Central memory CD8-positive, alpha-beta T cell (primary cell): ENCODE measurements around the gene FSTL4.

Experiments used
- ATAC-seq: fragments of 150-1000 bp; cut with Tn5 transposase; replicated peaks from 2 replicates; pipeline ENCODE4 v1.10.0; 2022; ENCODE audit warnings: mild to moderate bottlenecking, moderate FRiP score, moderate number of reproducible peaks; ENCODE audit not compliant: poor library complexity, severe bottlenecking; ENCODE audit errors: extremely low read depth
- DNase-seq, 2 donors: peaks; one replicate each; pipeline ENCODE4 v3.0.0; 2021; ENCODE audit warnings: low spot score in 2 of 2
- H3K27ac Mint-ChIP-seq: one replicate; pipeline ENCODE4 v1.8.0; 2022; ENCODE audit warnings: low read depth, mild to moderate bottlenecking, moderate library complexity, mixed read lengths
- H3K27me3 Mint-ChIP-seq: one replicate; pipeline ENCODE4 v1.8.0; 2022; ENCODE audit warnings: mixed read lengths
- H3K36me3 Mint-ChIP-seq: one replicate; pipeline ENCODE4 v1.8.0; 2022; ENCODE audit warnings: mild to moderate bottlenecking, moderate library complexity, mixed read lengths; ENCODE audit not compliant: insufficient read depth
- H3K4me1 Mint-ChIP-seq: one replicate; pipeline ENCODE4 v1.8.0; 2022; ENCODE audit warnings: mixed read lengths
- H3K4me3 Mint-ChIP-seq: one replicate; pipeline ENCODE4 v1.8.0; 2022; ENCODE audit warnings: mild to moderate bottlenecking, moderate library complexity, mixed read lengths
- H3K9me3 Mint-ChIP-seq: one replicate; pipeline ENCODE4 v1.8.0; 2022; ENCODE audit warnings: mixed read lengths

The FSTL4 gene

GRCh38 chr5:133298447-133298846 is 313.9 kb downstream of the FSTL4 start:
- no peaks in the 10 kb centered on the region for H3K36me3 Mint-ChIP-seq
- DNase-seq = no peak
- no peak overlapping the region for H3K4me3 Mint-ChIP-seq
- ATAC-seq = no peak
- no peaks in the 10 kb centered on the region for H3K9me3 Mint-ChIP-seq
- H3K27me3 Mint-ChIP-seq = no peaks in the 10 kb centered on the region
- H3K4me1 Mint-ChIP-seq = no peaks in the 10 kb centered on the region
- no peak overlapping the region for H3K27ac Mint-ChIP-seq

GRCh38 chr5:133297293-133297692 is 315.0 kb downstream of the FSTL4 start:
- Mint-ChIP-seq H3K36me3 (no peaks in the 10 kb centered on the region), H3K27me3 (no peaks in the 10 kb centered on the region)
- DNase-seq = no peak

DNA sequence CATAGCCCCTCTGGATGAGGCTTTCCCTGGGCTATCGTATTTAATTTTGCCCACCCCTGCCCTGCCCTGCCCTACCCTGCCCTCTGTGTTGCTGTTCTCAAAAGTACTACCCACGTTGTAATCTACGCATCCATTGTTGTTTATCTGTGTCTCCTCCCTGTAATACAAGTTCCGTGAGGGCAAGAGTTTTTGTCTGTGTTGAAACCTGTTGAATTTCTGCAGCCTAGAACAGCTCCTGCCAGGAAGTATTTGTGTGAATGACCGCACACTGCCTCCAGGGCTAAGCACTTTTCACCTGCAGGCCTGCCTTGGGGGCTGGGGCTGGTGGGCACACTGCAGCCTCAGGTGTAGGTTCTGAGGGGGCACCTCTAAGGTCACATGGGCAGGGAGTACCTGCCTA is 315.7 kb downstream of the FSTL4 start:
- ATAC-seq = no peak
- H3K27me3 Mint-ChIP-seq = no peaks in the 10 kb centered on the region
- no peaks in the 10 kb centered on the region for H3K4me1 Mint-ChIP-seq
- no peak overlapping the region for H3K27ac Mint-ChIP-seq
- no peak overlapping the region for H3K4me3 Mint-ChIP-seq
- DNase-seq = no peak
- H3K36me3 Mint-ChIP-seq = no peaks in the 10 kb centered on the region
- no peaks in the 10 kb centered on the region for H3K9me3 Mint-ChIP-seq

More at GRCh38 chr5:133297293-133297692, 315.0 kb downstream of the FSTL4 start:
- Mint-ChIP-seq H3K9me3 (no peaks in the 10 kb centered on the region), H3K27ac (no peak overlapping the region), H3K4me3 (no peak overlapping the region), H3K4me1 (no peaks in the 10 kb centered on the region)
- ATAC-seq = no peak

DNA sequence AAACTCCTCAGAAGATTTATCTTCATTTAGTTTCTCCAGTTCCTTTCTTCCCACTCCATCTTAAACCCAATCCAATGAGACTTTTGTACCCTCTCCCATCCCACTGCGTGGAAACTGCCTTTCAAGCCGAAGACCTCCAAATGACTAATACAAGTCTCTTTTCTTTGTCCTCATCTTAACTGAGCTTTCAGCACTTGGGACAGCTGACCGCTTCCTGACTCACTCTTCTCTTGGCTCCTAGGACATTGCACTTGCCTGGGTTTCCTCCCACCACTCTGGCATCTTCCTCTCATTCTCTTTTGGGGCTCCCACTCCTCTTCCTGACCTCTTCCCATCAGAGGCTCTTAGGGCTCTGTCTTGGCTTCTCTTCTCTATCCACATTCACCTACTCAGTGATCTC is 316.8 kb downstream of the FSTL4 start:
- Mint-ChIP-seq H3K27me3 (no peaks in the 10 kb centered on the region), H3K27ac (no peak overlapping the region), H3K9me3 (no peaks in the 10 kb centered on the region), H3K36me3 (no peaks in the 10 kb centered on the region), H3K4me3 (no peak overlapping the region), H3K4me1 (no peaks in the 10 kb centered on the region)
- DNase-seq = no peak
- ATAC-seq = no peak

DNA sequence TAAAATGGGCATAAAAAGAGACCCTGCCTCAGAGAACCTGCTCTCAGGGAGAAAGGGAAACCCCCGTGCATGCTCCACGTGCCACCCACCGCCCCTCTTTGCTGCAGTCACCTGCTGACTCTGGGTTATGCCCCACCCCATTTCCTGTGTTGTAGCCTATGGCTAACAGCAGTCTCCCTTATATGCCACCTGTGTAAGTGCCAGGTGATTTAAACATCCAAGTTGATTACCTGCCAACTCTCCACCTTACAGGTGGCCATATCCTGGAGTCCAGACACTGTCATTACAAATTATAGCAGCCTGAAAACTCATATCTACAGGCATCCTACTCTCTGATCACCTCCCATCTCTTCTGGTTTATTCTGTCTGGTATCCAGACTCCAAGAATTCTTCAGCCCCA is 318.0 kb downstream of the FSTL4 start:
- H3K4me3 Mint-ChIP-seq = no peak overlapping the region
- DNase-seq (no peak), ATAC-seq (no peak)
- no peaks in the 10 kb centered on the region for H3K4me1 Mint-ChIP-seq
- H3K27me3 Mint-ChIP-seq = no peaks in the 10 kb centered on the region
- no peak overlapping the region for H3K27ac Mint-ChIP-seq
- no peaks in the 10 kb centered on the region for H3K9me3 Mint-ChIP-seq
- no peaks in the 10 kb centered on the region for H3K36me3 Mint-ChIP-seq

DNA sequence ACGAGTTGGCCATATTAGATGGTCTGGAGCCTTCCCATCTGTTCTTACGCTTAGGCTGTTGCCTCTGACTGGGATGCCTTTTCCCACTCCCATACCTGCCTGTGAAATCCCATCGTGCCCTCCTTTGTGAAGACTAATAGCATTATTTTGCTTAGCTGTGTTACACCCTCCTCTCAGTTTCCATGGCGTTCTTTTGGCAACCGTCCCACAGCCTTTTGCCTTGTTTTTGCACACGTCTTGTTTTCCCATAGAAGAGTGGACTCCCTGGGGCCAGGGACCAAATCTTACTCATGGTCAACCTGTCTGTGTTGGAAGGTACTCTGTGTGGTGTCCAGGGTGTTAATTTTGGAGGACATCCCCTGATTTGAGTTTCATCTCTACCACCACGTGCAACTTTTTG is 318.4 kb downstream of the FSTL4 start:
- no peaks in the 10 kb centered on the region for H3K9me3 Mint-ChIP-seq
- no peak for ATAC-seq
- no peak for DNase-seq
- H3K27ac Mint-ChIP-seq = no peak overlapping the region
- H3K4me1 Mint-ChIP-seq = no peaks in the 10 kb centered on the region
- no peak overlapping the region for H3K4me3 Mint-ChIP-seq
- H3K27me3 Mint-ChIP-seq = no peaks in the 10 kb centered on the region
- no peaks in the 10 kb centered on the region for H3K36me3 Mint-ChIP-seq

GRCh38 chr5:133292300-133292699 is 320.0 kb downstream of the FSTL4 start:
- H3K4me3 Mint-ChIP-seq = no peak overlapping the region
- H3K36me3 Mint-ChIP-seq = no peaks in the 10 kb centered on the region
- DNase-seq (no peak), ATAC-seq (no peak)
- no peak overlapping the region for H3K27ac Mint-ChIP-seq
- H3K9me3 Mint-ChIP-seq = no peaks in the 10 kb centered on the region
- no peaks in the 10 kb centered on the region for H3K4me1 Mint-ChIP-seq
- no peaks in the 10 kb centered on the region for H3K27me3 Mint-ChIP-seq

- H3K27me3 Mint-ChIP-seq = no peaks in the 10 kb centered on the region
- H3K9me3 Mint-ChIP-seq = no peaks in the 10 kb centered on the region
- no peak overlapping the region for H3K4me3 Mint-ChIP-seq
- no peaks in the 10 kb centered on the region for H3K4me1 Mint-ChIP-seq
- ATAC-seq (no peak), DNase-seq (no peak)
- H3K36me3 Mint-ChIP-seq = no peaks in the 10 kb centered on the region
- no peak overlapping the region for H3K27ac Mint-ChIP-seq
Observed at GRCh38 chr5:133291524-133291923, 320.8 kb downstream of the FSTL4 start.

DNA sequence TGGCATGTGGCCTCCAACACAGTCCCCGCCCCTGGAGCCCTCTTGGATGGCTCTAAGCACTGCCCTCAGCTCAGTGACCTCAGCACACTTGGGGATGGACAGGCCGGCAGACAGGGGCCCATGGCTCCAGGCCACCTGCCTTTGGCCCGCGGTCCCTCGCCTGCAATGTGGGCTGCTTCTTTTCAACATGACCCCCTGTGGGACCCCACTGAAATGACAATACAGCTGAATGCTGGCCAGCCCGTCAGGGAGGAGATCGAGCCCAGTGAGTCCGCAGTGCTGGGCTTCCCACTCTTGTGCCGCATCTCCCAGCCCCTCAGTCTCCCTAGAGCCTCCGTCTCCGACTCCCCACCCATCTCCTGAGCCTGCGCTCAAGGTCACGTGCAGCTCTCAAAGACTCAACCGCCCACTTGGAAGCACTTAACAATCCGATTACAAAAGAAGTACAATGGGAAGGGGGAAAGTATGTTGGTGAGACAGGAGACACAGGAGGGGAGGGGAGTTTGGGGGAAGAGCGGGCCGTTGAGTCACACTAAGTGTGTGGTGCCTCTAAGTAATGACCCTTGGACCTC is 321.6 kb downstream of the FSTL4 start:
- no peak for ATAC-seq
- Mint-ChIP-seq H3K36me3 (no peaks in the 10 kb centered on the region), H3K4me1 (no peaks in the 10 kb centered on the region), H3K27ac (no peak overlapping the region), H3K4me3 (no peak overlapping the region), H3K27me3 (no peaks in the 10 kb centered on the region), H3K9me3 (no peaks in the 10 kb centered on the region)
- no peak for DNase-seq

GRCh38 chr5:133289686-133290367 is 322.5 kb downstream of the FSTL4 start:
- H3K4me1 Mint-ChIP-seq = no peaks in the 10 kb centered on the region
- no peak overlapping the region for H3K4me3 Mint-ChIP-seq
- ATAC-seq = no peak
- no peaks in the 10 kb centered on the region for H3K36me3 Mint-ChIP-seq
- DNase-seq = no peak
- H3K9me3 Mint-ChIP-seq = no peaks in the 10 kb centered on the region
- H3K27me3 Mint-ChIP-seq = no peaks in the 10 kb centered on the region
- H3K27ac Mint-ChIP-seq = no peak overlapping the region

GRCh38 chr5:133287500-133287899 is 324.8 kb downstream of the FSTL4 start:
- no peaks in the 10 kb centered on the region for H3K36me3 Mint-ChIP-seq
- H3K4me1 Mint-ChIP-seq = no peaks in the 10 kb centered on the region
- no peaks in the 10 kb centered on the region for H3K27me3 Mint-ChIP-seq
- no peaks in the 10 kb centered on the region for H3K9me3 Mint-ChIP-seq
- no peak overlapping the region for H3K27ac Mint-ChIP-seq
- DNase-seq = no peak
- no peak for ATAC-seq
- no peak overlapping the region for H3K4me3 Mint-ChIP-seq

DNA sequence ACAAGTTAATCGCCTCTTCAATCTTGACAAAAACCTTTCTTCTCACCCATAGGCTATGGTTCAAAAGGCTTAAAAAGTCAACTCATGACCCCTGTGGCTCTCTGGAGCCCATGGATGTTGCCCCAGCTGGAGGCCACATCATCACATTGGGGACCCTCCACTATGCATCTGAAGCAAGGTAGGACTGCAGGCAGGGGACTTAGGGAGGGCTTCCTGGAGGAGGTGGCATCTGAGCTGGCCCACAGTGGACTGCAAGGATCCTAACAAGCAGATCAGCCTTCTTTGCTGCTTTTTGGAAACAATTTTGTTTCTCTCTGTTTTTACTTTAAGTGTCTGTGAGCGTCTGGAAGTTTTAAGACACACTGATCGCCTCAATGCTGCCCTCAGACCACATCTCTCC is 325.9 kb downstream of the FSTL4 start:
- Mint-ChIP-seq H3K9me3 (no peaks in the 10 kb centered on the region), H3K4me3 (no peak overlapping the region), H3K36me3 (no peaks in the 10 kb centered on the region), H3K27me3 (no peaks in the 10 kb centered on the region), H3K27ac (no peak overlapping the region), H3K4me1 (no peaks in the 10 kb centered on the region)
- DNase-seq (no peak), ATAC-seq (no peak)

DNA sequence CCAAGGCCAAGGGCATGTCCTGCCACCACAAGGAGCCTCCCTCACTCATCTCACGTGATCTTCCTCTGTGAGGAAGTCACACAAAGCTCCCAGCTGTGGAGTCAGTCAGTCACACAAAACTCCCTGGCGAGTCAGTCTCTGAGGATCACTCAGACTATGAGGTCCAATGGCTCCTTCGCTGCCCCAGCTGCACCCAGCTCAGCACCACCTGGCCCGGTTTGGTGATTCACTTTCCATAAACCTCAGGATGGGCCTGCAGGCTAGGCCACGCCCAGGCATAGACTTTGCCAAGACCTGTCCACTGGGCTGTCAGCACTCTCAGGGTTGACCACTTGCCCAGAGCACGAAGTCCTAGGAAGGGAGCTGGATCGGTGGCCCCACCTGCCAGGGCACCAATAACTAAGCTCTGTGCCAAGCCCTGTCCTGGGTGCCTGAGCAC is 326.7 kb downstream of the FSTL4 start:
- Mint-ChIP-seq H3K4me1 (no peaks in the 10 kb centered on the region), H3K4me3 (no peak overlapping the region), H3K27ac (no peak overlapping the region), H3K36me3 (no peaks in the 10 kb centered on the region), H3K9me3 (no peaks in the 10 kb centered on the region), H3K27me3 (no peaks in the 10 kb centered on the region)
- no peak for DNase-seq
- ATAC-seq = no peak
